Stimulated activated CD8-positive, alpha-beta memory T cell treated with anti-CD3 and anti-CD28 coated beads, Interleukin-15, amount 100 ng/mL, for 4 hours (primary cell): ENCODE data around the gene NDUFA11.
A peak's percentile ranks its signal among the peaks of the same experiment; 100 is the strongest.

Source experiments
- DNase-seq, 2 donors: peaks; one replicate each; pipeline ENCODE4 v3.0.0-alpha.2; 2020; ENCODE audit warnings: low read depth in 2 of 2

The NDUFA11 gene

GRCh38 chr19:5903624-5904351 is at the start of gene NDUFA11:
Gene NDUFA11, minus strand, starts transcription at chr19:5903790. Its CDS starts 82 bp downstream, at chr19:5903708.
- DNase-seq = peak; percentile 92 to 95

- DNase-seq = no peak
Observed at GRCh38 chr19:5953030-5953589, 49.5 kb upstream of the NDUFA11 start.

- DNase-seq = no peak
Observed at GRCh38 chr19:5952193-5953029, 48.8 kb upstream of the NDUFA11 start.

- DNase-seq = no peak
Observed at GRCh38 chr19:5951338-5951861, 47.8 kb upstream of the NDUFA11 start.

GRCh38 chr19:5950741-5951140 is 47.2 kb upstream of the NDUFA11 start:
- DNase-seq = no peak

- no peak for DNase-seq
Observed at GRCh38 chr19:5949792-5950305, 46.3 kb upstream of the NDUFA11 start.

- no peak for DNase-seq
Observed at GRCh38 chr19:5948752-5949564, 45.4 kb upstream of the NDUFA11 start.

GRCh38 chr19:5947435-5947834 is 43.8 kb upstream of the NDUFA11 start:
- DNase-seq = no peak

GRCh38 chr19:5943623-5944022 is 40.0 kb upstream of the NDUFA11 start:
- no peak for DNase-seq

- no peak for DNase-seq
Observed at GRCh38 chr19:5943045-5943444, 39.5 kb upstream of the NDUFA11 start.

- no peak for DNase-seq
Observed at GRCh38 chr19:5941673-5942072, 38.1 kb upstream of the NDUFA11 start.

GRCh38 chr19:5940260-5941208 is 36.9 kb upstream of the NDUFA11 start:
- DNase-seq = no peak

GRCh38 chr19:5937550-5937949 is 34.0 kb upstream of the NDUFA11 start:
- no peak for DNase-seq

- no peak for DNase-seq
Observed at GRCh38 chr19:5936292-5936592, 32.7 kb upstream of the NDUFA11 start.

GRCh38 chr19:5935473-5936291 is 32.1 kb upstream of the NDUFA11 start:
- no peak for DNase-seq

GRCh38 chr19:5934774-5935472 is 31.3 kb upstream of the NDUFA11 start:
- DNase-seq = no peak

- DNase-seq = no peak
Observed at GRCh38 chr19:5934069-5934401, 30.4 kb upstream of the NDUFA11 start.

- DNase-seq = no peak
Observed at GRCh38 chr19:5933391-5934068, 29.9 kb upstream of the NDUFA11 start.
